ENCODE data around the gene KLK1.
"Not testable (repeated sequence)": the region's sequence is repeated elsewhere in the genome, so short reads cannot be mapped to it uniquely, and the experiment has no call there.

The KLK1 gene

DNA sequence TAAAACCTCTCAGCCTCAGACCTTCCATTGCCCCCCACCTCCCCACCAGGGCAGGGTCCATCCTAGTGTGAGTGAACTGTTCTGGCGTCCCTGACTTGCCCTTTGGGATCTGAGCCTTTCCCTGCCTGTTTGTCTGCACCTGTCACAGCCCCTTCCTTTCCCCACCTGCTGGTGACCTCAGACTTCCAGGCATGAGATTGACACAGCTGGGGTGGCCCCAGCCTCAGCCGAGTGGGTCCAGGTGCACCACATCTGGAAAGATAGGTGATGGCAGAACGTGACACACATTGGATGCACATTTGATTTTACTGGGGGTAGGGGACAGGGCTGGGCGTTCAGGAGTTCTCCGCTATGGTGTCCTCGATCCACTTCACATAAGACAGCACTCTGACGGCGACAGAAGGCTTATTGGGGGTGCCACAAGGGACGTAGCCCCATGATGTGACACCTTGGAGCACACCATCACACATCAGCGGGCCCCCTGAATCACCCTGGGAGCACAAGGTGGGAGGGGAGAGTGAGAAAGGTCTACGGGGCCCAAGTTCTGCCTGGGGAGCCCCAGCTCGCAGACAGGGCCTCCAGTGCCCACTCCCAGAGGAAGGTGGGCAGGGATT, 4.6 kb downstream of the KLK1 start:
- DNase-seq (ENCODE audit: low read depth, low spot score) = no peak
- TF ChIP-seq, protein P1, sequence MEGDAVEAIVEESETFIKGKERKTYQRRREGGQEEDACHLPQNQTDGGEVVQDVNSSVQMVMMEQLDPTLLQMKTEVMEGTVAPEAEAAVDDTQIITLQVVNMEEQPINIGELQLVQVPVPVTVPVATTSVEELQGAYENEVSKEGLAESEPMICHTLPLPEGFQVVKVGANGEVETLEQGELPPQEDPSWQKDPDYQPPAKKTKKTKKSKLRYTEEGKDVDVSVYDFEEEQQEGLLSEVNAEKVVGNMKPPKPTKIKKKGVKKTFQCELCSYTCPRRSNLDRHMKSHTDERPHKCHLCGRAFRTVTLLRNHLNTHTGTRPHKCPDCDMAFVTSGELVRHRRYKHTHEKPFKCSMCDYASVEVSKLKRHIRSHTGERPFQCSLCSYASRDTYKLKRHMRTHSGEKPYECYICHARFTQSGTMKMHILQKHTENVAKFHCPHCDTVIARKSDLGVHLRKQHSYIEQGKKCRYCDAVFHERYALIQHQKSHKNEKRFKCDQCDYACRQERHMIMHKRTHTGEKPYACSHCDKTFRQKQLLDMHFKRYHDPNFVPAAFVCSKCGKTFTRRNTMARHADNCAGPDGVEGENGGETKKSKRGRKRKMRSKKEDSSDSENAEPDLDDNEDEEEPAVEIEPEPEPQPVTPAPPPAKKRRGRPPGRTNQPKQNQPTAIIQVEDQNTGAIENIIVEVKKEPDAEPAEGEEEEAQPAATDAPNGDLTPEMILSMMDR (IDR thresholded peaks at IDR 0.05; ENCODE audit: low read depth, low read length) = no peak
- in situ Hi-C loops (cut with HindIII; ENCODE audit: low sequenced_read_pairs) = no loop called here
- H3K4me3 ChIP-seq (ENCODE audit: low read depth, low read length) = no peak overlapping the region

DNA sequence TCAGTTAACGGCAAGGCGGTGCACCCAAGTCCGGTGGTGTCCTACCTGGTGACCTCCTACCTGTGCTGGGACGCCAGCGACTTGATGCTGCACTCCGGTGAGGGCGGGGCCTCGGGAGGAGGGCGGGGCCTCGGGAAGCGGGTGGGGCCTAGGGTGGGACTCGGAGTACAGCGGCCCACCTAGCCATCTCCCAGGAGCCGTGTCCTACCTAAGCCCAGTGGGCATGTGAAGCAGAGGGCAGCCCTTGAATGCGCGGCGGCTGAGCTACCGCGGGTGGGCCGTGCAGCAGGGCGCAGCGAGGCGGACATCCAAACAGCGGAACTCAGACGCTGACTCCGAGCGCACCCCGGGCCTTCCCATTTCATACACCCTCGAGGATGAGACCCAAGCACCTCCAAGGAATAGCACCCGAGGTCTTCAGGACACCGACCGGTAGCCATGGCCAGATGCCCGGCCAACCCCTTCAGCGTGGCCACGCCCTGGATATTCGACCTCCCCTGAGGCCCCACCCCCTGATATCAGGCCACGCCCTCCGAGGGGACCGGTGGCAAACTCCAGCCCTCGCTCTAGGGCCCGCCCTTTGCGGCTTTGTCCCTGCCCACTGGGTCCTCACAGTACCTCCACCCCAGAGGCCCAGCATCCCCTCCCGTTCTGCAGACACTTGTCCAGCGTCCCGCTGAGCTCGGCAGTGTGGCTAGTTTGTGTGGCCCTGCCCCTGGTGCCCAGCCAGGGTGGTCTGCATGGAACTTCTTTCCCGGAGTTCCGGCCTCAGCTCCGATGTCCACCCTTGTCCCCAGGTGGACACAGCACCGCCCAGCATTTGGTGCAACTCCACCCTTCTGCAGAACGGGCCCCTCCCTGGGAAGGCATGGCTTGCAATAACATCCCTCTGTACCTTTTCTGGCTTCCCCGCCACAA, 5.4 kb downstream of the KLK1 start:
- DNase-seq (ENCODE audit: low read depth, low spot score) = no peak
- in situ Hi-C loops (cut with HindIII; ENCODE audit: low sequenced_read_pairs) = no loop called here
- peak overlapping the region; percentile 31 for H3K4me3 ChIP-seq (ENCODE audit: low read depth, low read length)
- TF ChIP-seq, protein P1 (IDR thresholded peaks at IDR 0.05; ENCODE audit: low read depth, low read length) = no peak

DNA sequence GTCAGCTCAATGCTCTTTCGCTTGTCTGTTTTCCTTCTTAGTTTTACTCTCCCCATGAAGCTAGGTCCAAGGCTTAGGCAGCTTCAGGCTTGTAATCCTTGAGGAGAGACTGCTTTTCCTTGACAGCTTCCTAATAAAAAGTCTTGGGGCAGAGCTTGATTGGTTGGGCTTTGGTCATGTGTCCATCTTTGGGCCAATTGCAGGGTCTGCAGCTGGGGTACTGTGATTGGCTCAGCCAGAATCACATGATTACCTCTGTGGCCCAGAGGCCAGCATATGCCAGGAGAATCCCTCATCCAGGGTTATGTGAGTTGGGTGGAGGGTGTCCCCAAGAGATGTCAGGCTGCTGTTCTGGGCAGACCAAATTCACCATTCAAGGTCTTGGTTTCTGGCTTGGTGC, 8.1 kb downstream of the KLK1 start:
- in situ Hi-C loops (cut with HindIII; ENCODE audit: low sequenced_read_pairs) = no loop called here
- DNase-seq (ENCODE audit: low read depth, low spot score) = no peak
- TF ChIP-seq, protein P1 (IDR thresholded peaks at IDR 0.05; ENCODE audit: low read depth, low read length) = no peak
- no peak overlapping the region for H3K4me3 ChIP-seq (ENCODE audit: low read depth, low read length)

DNA sequence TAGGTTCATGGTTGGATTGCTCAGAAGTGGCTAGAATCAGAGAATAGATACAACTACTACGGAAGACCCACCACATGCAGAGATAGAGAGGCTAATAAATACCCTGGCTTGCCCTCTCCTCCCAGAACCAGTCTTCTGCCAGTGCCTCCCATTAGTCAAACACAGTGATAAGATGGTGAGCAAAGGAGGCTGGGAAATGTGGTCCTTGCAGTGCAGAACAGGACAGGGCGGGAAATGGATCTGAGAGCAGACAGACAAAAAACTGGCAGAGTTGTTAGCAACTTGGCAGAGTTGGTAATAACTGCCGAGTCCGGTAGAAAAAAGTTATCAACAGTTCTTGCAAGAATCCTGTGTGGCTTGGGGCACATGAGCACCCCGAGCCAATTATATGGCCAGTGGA, 8.7 kb downstream of the KLK1 start:
- TF ChIP-seq, protein P1 (IDR thresholded peaks at IDR 0.05; ENCODE audit: low read depth, low read length) = no peak
- DNase-seq (ENCODE audit: low read depth, low spot score) = no peak
- no peak overlapping the region for H3K4me3 ChIP-seq (ENCODE audit: low read depth, low read length)
- in situ Hi-C loops (cut with HindIII; ENCODE audit: low sequenced_read_pairs) = no loop called here

DNA sequence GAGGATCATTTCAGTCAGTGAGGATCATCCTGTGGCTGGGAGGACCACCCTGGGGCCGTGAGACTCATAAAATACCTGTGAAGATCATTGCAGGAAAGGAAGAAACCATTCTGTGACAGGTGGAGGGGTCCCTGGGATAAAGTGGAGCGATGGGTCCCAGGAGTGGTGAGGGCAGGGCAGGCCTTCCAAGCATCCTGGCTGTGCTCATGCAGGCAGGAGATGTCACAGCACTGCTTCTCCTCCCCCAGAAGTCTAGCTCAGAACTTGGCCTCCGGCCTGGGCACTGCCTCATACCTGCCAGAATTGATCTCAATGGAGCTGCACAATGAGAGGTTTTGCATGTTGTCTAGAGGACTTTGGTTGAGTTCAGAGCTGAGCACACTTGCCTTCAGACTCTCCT, 11.1 kb downstream of the KLK1 start:
- no peak for DNase-seq (ENCODE audit: low read depth, low spot score)
- in situ Hi-C loops (cut with HindIII; ENCODE audit: low sequenced_read_pairs) = no loop called here
- no peak overlapping the region for H3K4me3 ChIP-seq (ENCODE audit: low read depth, low read length)
- TF ChIP-seq, protein P1 (IDR thresholded peaks at IDR 0.05; ENCODE audit: low read depth, low read length) = no peak

DNA sequence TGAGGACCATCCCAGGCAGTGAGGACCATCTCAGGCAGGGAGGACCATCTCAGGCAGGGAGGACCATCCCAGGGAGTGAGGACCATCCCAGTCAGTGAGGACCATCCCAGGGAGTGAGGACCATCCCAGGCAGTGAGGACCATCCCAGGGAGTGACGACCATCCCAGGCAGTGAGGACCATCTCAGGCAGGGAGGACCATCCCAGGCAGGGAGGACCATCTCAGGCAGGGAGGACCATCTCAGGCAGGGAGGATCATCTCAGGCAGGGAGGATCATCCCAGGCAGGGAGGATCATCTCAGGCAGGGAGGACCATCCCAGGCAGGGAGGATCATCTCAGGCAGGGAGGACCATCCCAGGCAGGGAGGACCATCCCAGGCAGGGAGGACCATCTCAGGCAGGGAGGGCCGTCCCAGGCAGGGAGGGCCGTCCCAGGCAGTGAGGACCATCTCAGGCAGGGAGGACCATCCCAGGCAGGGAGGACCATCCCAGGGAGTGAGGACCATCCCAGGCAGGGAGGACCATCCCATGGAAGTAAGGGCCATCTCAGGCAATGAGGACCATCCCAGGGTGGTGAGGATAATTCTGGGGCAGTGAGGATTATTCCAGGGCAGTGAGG, 11.9 kb downstream of the KLK1 start:
- DNase-seq (ENCODE audit: low read depth, low spot score); in situ Hi-C loops (cut with HindIII; ENCODE audit: low sequenced_read_pairs); H3K4me3 ChIP-seq (ENCODE audit: low read depth, low read length): not testable (repeated sequence)

DNA sequence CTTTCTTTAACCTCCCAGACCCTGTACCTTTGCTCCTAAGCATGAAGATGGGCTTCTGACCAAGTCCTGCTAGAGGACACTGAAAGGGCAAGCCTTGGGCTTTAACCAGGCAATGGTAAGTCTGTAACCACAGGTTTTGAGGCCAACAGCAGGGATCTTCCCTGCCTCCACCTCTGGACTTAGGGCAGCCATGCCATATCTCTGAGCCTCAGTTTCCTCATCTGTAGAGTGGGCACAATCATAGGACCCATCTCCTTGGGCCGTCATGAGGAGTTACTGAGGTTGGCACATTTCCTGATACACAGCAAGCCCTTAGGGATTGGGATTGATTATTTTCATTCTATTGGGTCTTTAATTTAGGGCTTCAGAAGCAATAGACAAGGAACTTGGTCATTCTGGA, 14.7 kb downstream of the KLK1 start:
- in situ Hi-C loops (cut with HindIII; ENCODE audit: low sequenced_read_pairs) = no loop called here
- H3K4me3 ChIP-seq (ENCODE audit: low read depth, low read length) = no peak overlapping the region
- TF ChIP-seq, protein P1 (IDR thresholded peaks at IDR 0.05; ENCODE audit: low read depth, low read length) = no peak
- DNase-seq (ENCODE audit: low read depth, low spot score) = no peak
